SU-DHL-6 (cell line): ENCODE results near the gene VAC14.

Experiments
- EZH2phosphoT487 ChIP-seq: fragments of 200-600 bp; sonication (generic), shearing (Covaris generic); conservative IDR thresholded peaks from 2 replicates; pipeline ENCODE4 v1.6.1; 2018; ENCODE audit warnings: mild to moderate bottlenecking, antibody characterized with exemption, low read length, moderate library complexity, mixed read lengths
- TF ChIP-seq, protein P1 (sequence below): fragments of 200-600 bp; sonication (generic); IDR thresholded peaks from one replicate; pipeline ENCODE4 v1.5.1; 2017; ENCODE audit warnings: antibody characterized with exemption, mild to moderate bottlenecking, low read length, moderate library complexity; ENCODE audit not compliant: insufficient read depth, poor library complexity, severe bottlenecking

DNA sequence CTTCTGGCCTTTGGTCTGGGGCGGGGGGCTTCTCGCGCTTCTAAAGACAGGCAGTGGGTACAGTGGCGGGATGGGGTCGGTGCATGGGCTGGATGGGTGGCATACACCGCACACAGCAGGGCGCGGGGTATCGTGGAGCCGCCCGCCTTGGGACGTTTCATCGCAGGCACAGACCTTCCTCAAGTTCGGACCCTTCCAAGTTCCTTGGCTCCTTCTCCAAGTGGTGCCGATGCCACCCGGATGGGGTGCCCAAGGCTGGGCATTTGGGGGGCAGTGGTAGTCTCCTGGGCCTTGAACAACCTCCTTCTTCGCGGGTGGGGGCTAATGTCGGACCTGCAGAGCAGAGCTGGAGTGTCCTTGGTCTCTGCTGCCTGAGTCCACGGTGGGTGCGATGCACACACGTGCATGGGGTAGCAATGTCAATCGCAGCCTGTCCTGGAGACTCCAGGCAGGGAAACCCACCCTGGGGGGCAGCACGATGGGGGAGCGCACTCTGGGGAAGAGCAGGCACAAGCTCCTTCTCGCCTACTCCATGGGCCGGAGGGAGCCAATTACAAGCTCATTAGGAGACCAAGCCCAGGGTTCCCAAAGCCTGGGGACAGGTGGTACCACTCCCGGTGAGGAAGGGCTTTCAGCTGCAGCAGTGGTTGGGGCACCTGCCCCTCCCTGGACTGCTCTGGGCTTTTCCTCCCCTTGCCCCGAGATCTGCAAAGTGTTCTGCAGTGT is 114.4 kb downstream of the VAC14 start:
- TF ChIP-seq, protein P1, sequence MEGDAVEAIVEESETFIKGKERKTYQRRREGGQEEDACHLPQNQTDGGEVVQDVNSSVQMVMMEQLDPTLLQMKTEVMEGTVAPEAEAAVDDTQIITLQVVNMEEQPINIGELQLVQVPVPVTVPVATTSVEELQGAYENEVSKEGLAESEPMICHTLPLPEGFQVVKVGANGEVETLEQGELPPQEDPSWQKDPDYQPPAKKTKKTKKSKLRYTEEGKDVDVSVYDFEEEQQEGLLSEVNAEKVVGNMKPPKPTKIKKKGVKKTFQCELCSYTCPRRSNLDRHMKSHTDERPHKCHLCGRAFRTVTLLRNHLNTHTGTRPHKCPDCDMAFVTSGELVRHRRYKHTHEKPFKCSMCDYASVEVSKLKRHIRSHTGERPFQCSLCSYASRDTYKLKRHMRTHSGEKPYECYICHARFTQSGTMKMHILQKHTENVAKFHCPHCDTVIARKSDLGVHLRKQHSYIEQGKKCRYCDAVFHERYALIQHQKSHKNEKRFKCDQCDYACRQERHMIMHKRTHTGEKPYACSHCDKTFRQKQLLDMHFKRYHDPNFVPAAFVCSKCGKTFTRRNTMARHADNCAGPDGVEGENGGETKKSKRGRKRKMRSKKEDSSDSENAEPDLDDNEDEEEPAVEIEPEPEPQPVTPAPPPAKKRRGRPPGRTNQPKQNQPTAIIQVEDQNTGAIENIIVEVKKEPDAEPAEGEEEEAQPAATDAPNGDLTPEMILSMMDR, result no peak
- no peak for TF ChIP-seq EZH2phosphoT487
